GM23248 (cell line): ENCODE results near the gene HAT1.

Experiments
- EZH2 ChIP-seq: fragments of 200-600 bp; sonication (generic); IDR thresholded peaks from 2 replicates; pipeline ENCODE4 v1.6.1; 2018; ENCODE audit warnings: antibody characterized with exemption, mild to moderate bottlenecking; ENCODE audit not compliant: insufficient read depth, poor library complexity, severe bottlenecking
- EZH2phosphoT487 ChIP-seq: fragments of 200-600 bp; sonication (generic); IDR thresholded peaks from 2 replicates; pipeline ENCODE4 v1.6.1; 2018; ENCODE audit warnings: antibody characterized with exemption, moderate library complexity, mild to moderate bottlenecking, low read depth; ENCODE audit not compliant: insufficient read depth

GRCh38 chr2:172021074-172021931 lies 99.0 kb downstream of the HAT1 start:
- TF ChIP-seq EZH2 (no peak), EZH2phosphoT487 (no peak)
